RCC 7860 (cell line): ENCODE data around the gene RGS10.

ENCODE experiments used
- DNase-seq: peaks from one replicate; pipeline ENCODE4 v3.0.0-alpha.2; 2015; ENCODE audit warnings: low spot score
- FAIRE-seq: peaks from 2 replicates; lab custom pipeline; 2012; peaks lifted over from hg19 to GRCh38; lab: Jason Lieb, UNC

RGS10 gene

GRCh38 chr10:119453313-119453712 lies 89.2 kb downstream of the RGS10 start:
- FAIRE-seq (no peak), DNase-seq (no peak)

GRCh38 chr10:119452396-119452795 lies 90.1 kb downstream of the RGS10 start:
- DNase-seq (no peak), FAIRE-seq (no peak)

- FAIRE-seq = no peak
These were observed 91.1 kb downstream of the RGS10 start for GRCh38 chr10:119451300-119451896.

GRCh38 chr10:119450606-119451299 lies 91.8 kb downstream of the RGS10 start:
- FAIRE-seq (no peak), DNase-seq (no peak)

More at GRCh38 chr10:119451300-119451896, 91.1 kb downstream of the RGS10 start:
- no peak for DNase-seq
